Measurements from ENCODE around the gene LMAN2.
A peak's percentile ranks its signal among the peaks of the same experiment; 100 is the strongest.
"Not testable (repeated sequence)": the region's sequence is repeated elsewhere in the genome, so short reads cannot be mapped to it uniquely, and the experiment has no call there.

The LMAN2 gene

DNA sequence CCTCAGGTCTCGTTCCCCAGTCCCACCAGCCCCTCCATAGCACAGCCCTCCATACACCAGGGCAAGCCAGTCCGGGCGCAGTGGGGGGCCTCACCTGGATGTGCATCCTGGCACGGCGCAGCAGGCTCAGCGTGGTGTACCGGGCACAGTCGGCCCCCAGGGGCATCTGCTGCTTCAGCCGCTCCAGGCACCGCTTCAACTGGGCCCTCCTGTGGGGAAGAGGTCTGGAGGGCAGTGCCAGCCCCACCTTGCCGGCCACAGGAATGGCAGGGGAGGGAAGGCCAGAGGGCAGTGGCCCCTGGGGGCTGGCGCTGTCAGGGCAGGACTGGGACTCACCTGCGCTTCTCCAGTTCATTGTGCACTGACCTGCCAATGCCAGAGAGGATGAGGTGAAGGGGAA is 41.1 kb downstream of the LMAN2 start:
- Histone ChIP-seq H3K27ac (ENCODE audit: low read depth, low read length) (no peak overlapping the region), H3K9ac (ENCODE audit: low read depth, low read length) (no peak overlapping the region), H3K4me1 (ENCODE audit: control insufficient read depth, insufficient read depth, low read length) (peaks cover 9% of the 10 kb centered on the region; the same call in 1 of the 2 replicates), H3K36me3 (ENCODE audit: control insufficient read depth, insufficient read depth, low read length) (peaks cover 17% of the 10 kb centered on the region), H3K9me3 (ENCODE audit: control insufficient read depth, insufficient read depth, low read length) (no peaks in the 10 kb centered on the region), H3K27me3 (ENCODE audit: control insufficient read depth, insufficient read depth, low read length) (no peaks in the 10 kb centered on the region), H3K4me3 (ENCODE audit: low read depth, low read length) (no peak overlapping the region)

- H3K36me3 ChIP-seq (ENCODE audit: control insufficient read depth, insufficient read depth, low read length): peaks cover 24% of the 10 kb centered on the region
- no peaks in the 10 kb centered on the region for H3K9me3 ChIP-seq (ENCODE audit: control insufficient read depth, insufficient read depth, low read length)
- no peak overlapping the region for H3K27ac ChIP-seq (ENCODE audit: low read depth, low read length)
- H3K27me3 ChIP-seq (ENCODE audit: control insufficient read depth, insufficient read depth, low read length): no peaks in the 10 kb centered on the region
- H3K4me1 ChIP-seq (ENCODE audit: control insufficient read depth, insufficient read depth, low read length): peaks cover 9% of the 10 kb centered on the region; the same call in 1 of the 2 replicates
- H3K4me3 ChIP-seq (ENCODE audit: low read depth, low read length): no peak overlapping the region
- no peak overlapping the region for H3K9ac ChIP-seq (ENCODE audit: low read depth, low read length)
These were observed 41.9 kb downstream of the LMAN2 start for GRCh38 chr5:177309351-177310191.

- H3K36me3 ChIP-seq (ENCODE audit: control insufficient read depth, insufficient read depth, low read length): peaks cover 25% of the 10 kb centered on the region
- no peak overlapping the region for H3K9ac ChIP-seq (ENCODE audit: low read depth, low read length)
- no peak overlapping the region for H3K27ac ChIP-seq (ENCODE audit: low read depth, low read length)
- no peaks in the 10 kb centered on the region for H3K9me3 ChIP-seq (ENCODE audit: control insufficient read depth, insufficient read depth, low read length)
- no peaks in the 10 kb centered on the region for H3K27me3 ChIP-seq (ENCODE audit: control insufficient read depth, insufficient read depth, low read length)
- H3K4me1 ChIP-seq (ENCODE audit: control insufficient read depth, insufficient read depth, low read length): peaks cover 9% of the 10 kb centered on the region; the same call in 1 of the 2 replicates
- H3K4me3 ChIP-seq (ENCODE audit: low read depth, low read length): no peak overlapping the region
These were observed 42.7 kb downstream of the LMAN2 start for GRCh38 chr5:177308740-177309139.

DNA sequence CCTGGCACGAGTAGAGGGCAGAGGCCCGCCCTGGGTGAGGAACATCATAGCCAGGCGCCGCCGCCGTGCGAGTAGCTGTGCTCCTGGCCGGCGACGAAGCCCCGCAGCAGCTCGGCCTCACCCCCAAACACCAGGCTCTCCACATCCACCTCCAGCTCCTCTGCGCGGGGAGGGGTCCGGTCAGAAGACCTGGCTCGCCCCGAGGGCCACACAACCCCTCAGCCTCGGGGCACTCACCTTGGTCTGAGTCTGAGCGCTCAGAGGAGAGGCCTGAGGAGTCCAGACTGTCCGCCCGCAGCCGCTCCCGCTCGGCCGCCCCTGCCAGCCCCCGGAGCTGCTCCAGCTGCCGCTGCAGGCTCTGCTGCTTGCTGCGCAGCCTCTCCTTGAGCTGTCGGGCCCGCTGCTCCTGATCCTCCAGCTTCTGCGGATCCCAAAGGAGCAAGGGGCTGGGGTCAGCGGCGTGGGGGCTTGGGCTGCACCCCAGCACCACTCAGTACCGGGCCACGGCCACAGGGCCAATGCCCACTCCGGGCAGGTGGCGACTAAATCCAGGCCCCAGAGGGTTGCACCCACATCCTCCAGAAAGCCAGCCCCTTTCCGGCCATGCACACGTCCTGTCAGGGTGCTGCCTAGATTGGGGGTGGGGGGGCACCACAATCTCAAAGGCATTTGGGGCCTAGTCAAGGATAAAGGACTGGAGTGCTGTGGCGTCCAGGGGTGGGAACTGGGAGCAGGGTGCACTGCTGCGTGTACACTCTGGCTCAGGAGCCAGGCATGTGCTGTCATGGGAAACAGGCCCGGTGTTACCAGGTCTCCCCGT is 43.7 kb downstream of the LMAN2 start:
- Histone ChIP-seq H3K9ac (ENCODE audit: low read depth, low read length) (no peak overlapping the region), H3K4me1 (ENCODE audit: control insufficient read depth, insufficient read depth, low read length) (peaks cover 9% of the 10 kb centered on the region; the same call in 1 of the 2 replicates), H3K9me3 (ENCODE audit: control insufficient read depth, insufficient read depth, low read length) (no peaks in the 10 kb centered on the region), H3K27ac (ENCODE audit: low read depth, low read length) (no peak overlapping the region), H3K4me3 (ENCODE audit: low read depth, low read length) (no peak overlapping the region), H3K36me3 (ENCODE audit: control insufficient read depth, insufficient read depth, low read length) (peaks cover 25% of the 10 kb centered on the region), H3K27me3 (ENCODE audit: control insufficient read depth, insufficient read depth, low read length) (no peaks in the 10 kb centered on the region)

- Histone ChIP-seq H3K4me1 (ENCODE audit: control insufficient read depth, insufficient read depth, low read length) (peaks cover 9% of the 10 kb centered on the region; the same call in 1 of the 2 replicates), H3K27me3 (ENCODE audit: control insufficient read depth, insufficient read depth, low read length) (no peaks in the 10 kb centered on the region), H3K9me3 (ENCODE audit: control insufficient read depth, insufficient read depth, low read length) (no peaks in the 10 kb centered on the region), H3K9ac (ENCODE audit: low read depth, low read length) (no peak overlapping the region), H3K36me3 (ENCODE audit: control insufficient read depth, insufficient read depth, low read length) (peaks cover 25% of the 10 kb centered on the region), H3K27ac (ENCODE audit: low read depth, low read length) (no peak overlapping the region), H3K4me3 (ENCODE audit: low read depth, low read length) (no peak overlapping the region)
These were observed 44.6 kb downstream of the LMAN2 start for GRCh38 chr5:177306674-177307543.

DNA sequence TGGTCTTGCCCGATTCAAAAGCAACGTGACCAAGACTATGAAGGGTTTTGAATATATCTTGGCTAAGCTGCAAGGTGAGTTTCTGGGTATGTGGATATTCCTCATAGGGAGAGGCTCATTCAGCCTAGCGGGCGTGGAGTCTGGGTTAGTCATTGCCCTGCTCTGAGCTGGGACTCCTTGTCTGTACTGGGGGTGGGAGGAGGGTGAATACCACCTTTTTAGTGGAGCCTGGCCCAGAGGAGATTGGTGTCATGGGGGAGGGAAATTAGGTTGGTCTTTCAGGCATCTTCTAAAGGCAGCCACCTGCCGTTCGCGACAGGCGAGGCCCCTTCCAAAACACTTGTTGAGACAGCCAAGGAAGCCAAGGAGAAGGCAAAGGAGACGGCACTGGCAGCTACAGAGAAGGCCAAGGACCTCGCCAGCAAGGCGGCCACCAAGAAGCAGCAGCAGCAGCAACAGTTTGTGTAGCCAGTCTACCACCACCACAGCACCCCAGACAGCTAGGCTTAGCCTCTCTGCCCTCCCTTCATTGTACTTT is 45.3 kb downstream of the LMAN2 start:
- peaks cover 31% of the 10 kb centered on the region for H3K36me3 ChIP-seq (ENCODE audit: control insufficient read depth, insufficient read depth, low read length)
- H3K27ac ChIP-seq (ENCODE audit: low read depth, low read length); H3K9me3 ChIP-seq (ENCODE audit: control insufficient read depth, insufficient read depth, low read length); H3K4me3 ChIP-seq (ENCODE audit: low read depth, low read length); H3K9ac ChIP-seq (ENCODE audit: low read depth, low read length); H3K4me1 ChIP-seq (ENCODE audit: control insufficient read depth, insufficient read depth, low read length); H3K27me3 ChIP-seq (ENCODE audit: control insufficient read depth, insufficient read depth, low read length): not testable (repeated sequence)

GRCh38 chr5:177304392-177305119 is 46.9 kb downstream of the LMAN2 start:
- H3K36me3 ChIP-seq (ENCODE audit: control insufficient read depth, insufficient read depth, low read length): peaks cover 33% of the 10 kb centered on the region
- H3K9me3 ChIP-seq (ENCODE audit: control insufficient read depth, insufficient read depth, low read length): no peaks in the 10 kb centered on the region
- 0 out of 2 replicates have a peak, but pooled peaks cover 2% of the 10 kb centered on the region for H3K4me1 ChIP-seq (ENCODE audit: control insufficient read depth, insufficient read depth, low read length)
- peak overlapping the region; percentile 76 for H3K27ac ChIP-seq (ENCODE audit: low read depth, low read length)
- H3K27me3 ChIP-seq (ENCODE audit: control insufficient read depth, insufficient read depth, low read length): no peaks in the 10 kb centered on the region
- H3K4me3 ChIP-seq (ENCODE audit: low read depth, low read length): peak overlapping the region; percentile 96
- peak overlapping the region; percentile 82 for H3K9ac ChIP-seq (ENCODE audit: low read depth, low read length)

GRCh38 chr5:177303925-177304391 is 47.5 kb downstream of the LMAN2 start:
- Histone ChIP-seq H3K27ac (ENCODE audit: low read depth, low read length) (peak overlapping the region; percentile 76), H3K4me3 (ENCODE audit: low read depth, low read length) (peak overlapping the region; percentile 96), H3K9ac (ENCODE audit: low read depth, low read length) (peak overlapping the region; percentile 82), H3K9me3 (ENCODE audit: control insufficient read depth, insufficient read depth, low read length) (no peaks in the 10 kb centered on the region), H3K36me3 (ENCODE audit: control insufficient read depth, insufficient read depth, low read length) (peaks cover 33% of the 10 kb centered on the region), H3K27me3 (ENCODE audit: control insufficient read depth, insufficient read depth, low read length) (no peaks in the 10 kb centered on the region), H3K4me1 (ENCODE audit: control insufficient read depth, insufficient read depth, low read length) (0 out of 2 replicates have a peak, but pooled peaks cover 2% of the 10 kb centered on the region)

DNA sequence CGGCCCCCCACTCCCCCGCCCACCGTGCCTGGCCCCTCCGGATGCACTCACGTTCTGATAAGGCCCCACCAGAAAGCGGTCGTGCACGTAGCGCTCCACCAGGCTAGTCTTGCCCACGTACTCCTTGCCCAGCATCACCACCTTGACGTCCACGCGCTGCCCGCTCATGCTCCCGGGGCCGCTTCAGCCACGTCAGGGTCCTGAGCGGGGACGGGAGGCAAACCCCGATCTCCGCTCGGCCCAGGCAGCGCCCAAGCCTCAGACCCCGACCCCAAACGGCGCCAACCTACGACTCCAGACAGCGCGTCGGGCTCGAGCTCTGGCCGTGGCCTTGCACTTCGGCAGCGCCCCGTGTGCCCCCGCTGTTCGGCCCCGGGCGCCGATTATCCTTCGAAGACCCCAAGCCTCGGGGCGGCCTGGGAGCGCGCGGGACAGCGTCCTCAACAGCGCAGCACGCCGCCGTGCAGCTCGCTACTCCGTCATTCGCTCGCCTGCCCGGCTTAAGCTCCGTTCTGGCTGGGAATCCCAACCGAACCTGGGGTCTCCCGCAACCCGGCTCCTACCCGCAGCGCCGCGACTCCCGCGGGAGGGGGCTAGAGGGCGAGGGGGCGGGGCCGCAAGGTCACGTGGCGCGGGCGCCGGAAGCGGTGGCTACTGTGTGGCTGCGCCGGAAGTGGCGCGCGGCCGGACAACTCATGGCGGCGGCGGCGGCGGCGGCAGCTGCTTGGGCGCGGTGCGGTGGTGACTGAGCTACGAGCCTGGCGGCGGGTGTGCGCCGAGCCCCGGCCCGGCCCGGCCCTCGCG is 48.1 kb downstream of the LMAN2 start, which contains the start of the genes PRELID1 and RAB24:
Gene PRELID1, plus strand, starts transcription at position 679 of the 804 bp plus-strand sequence. CDS start 187 bp downstream, outside the sequence.
Gene RAB24, minus strand, starts transcription at position 599 of the 804 bp plus-strand sequence. Its CDS starts 431 bp downstream, at position 168.
- 0 out of 2 replicates have a peak, but pooled peaks cover 2% of the 10 kb centered on the region for H3K4me1 ChIP-seq (ENCODE audit: control insufficient read depth, insufficient read depth, low read length)

More for the DNA sequence above, 48.1 kb downstream of the LMAN2 start, which contains the start of the genes PRELID1 and RAB24:
- Histone ChIP-seq H3K9me3 (ENCODE audit: control insufficient read depth, insufficient read depth, low read length) (no peaks in the 10 kb centered on the region), H3K27me3 (ENCODE audit: control insufficient read depth, insufficient read depth, low read length) (no peaks in the 10 kb centered on the region), H3K9ac (ENCODE audit: low read depth, low read length) (peak within 1 kb of the TSS; percentile 82), H3K4me3 (ENCODE audit: low read depth, low read length) (peak within 1 kb of the TSS; percentile 96), H3K27ac (ENCODE audit: low read depth, low read length) (peak within 1 kb of the TSS; percentile 76), H3K36me3 (ENCODE audit: control insufficient read depth, insufficient read depth, low read length) (peaks cover 36% of the 10 kb centered on the region)

Data from HUES48 (cell line).